Superior temporal gyrus (tissue), 1 donor: ENCODE measurements around the gene CFAP251.

Source experiments
- DNase-seq: peaks from one replicate; pipeline ENCODE4 v3.0.0-alpha.2; 2016; ENCODE audit errors: extremely low spot score

CFAP251 gene

GRCh38 chr12:121947981-121948380 is 29.6 kb downstream of the CFAP251 start:
- DNase-seq: no peak

GRCh38 chr12:121949648-121950397 is 31.4 kb downstream of the CFAP251 start:
- DNase-seq: no peak

- no peak for DNase-seq
These were observed 34.8 kb downstream of the CFAP251 start for GRCh38 chr12:121953117-121953692.

GRCh38 chr12:121953695-121954094 is 35.3 kb downstream of the CFAP251 start:
- no peak for DNase-seq

GRCh38 chr12:121955258-121956237 is 37.2 kb downstream of the CFAP251 start:
- peak; percentile 32 for DNase-seq

- DNase-seq: no peak
These were observed 39.6 kb downstream of the CFAP251 start for GRCh38 chr12:121957861-121958515.

GRCh38 chr12:121958541-121959240 is 40.3 kb downstream of the CFAP251 start:
- DNase-seq: no peak

GRCh38 chr12:121960541-121960940 is 42.1 kb downstream of the CFAP251 start:
- DNase-seq: no peak

- no peak for DNase-seq
These were observed 42.9 kb downstream of the CFAP251 start for GRCh38 chr12:121961195-121961879.

- DNase-seq: no peak
These were observed 45.1 kb downstream of the CFAP251 start for GRCh38 chr12:121963341-121964018.

- no peak for DNase-seq
These were observed 46.6 kb downstream of the CFAP251 start for GRCh38 chr12:121964813-121965643.

- no peak for DNase-seq
These were observed 48.6 kb downstream of the CFAP251 start for GRCh38 chr12:121966959-121967358.

GRCh38 chr12:121968876-121969275 is 50.5 kb downstream of the CFAP251 start:
- DNase-seq: no peak

- DNase-seq: no peak
These were observed 51.3 kb downstream of the CFAP251 start for GRCh38 chr12:121969726-121970125.

GRCh38 chr12:121970581-121971300 is 52.3 kb downstream of the CFAP251 start:
- no peak for DNase-seq

GRCh38 chr12:121974026-121974985 is 55.9 kb downstream of the CFAP251 start:
- no peak for DNase-seq

- DNase-seq: no peak
These were observed 56.6 kb downstream of the CFAP251 start for GRCh38 chr12:121975021-121975420.
